Common myeloid progenitor, CD34-positive (primary cell): Measurements from ENCODE around the gene DCAKD.

Experiments
- CTCF ChIA-PET: fragments of 350-600 bp; sonication (Branson Sonifier 250); formaldehyde crosslinking; loops from one replicate; lab custom pipeline; 2021; ENCODE audit warnings: antibody characterized with exemption; lab: Charles Lee
- POLR2A ChIA-PET: fragments of 350-600 bp; sonication (Branson Sonifier 250); formaldehyde crosslinking; loops from one replicate; lab custom pipeline; 2021; ENCODE audit warnings: antibody characterized with exemption; lab: Charles Lee
- DNase-seq, 3 donors: peaks; one replicate each; pipeline versions ENCODE4 v3.0.0 to v3.0.0-alpha.2; 2013
- H3K27ac ChIP-seq, 2 experiments: 1 replicate in 1 of 2; 2 replicates in 1 of 2; pipeline ENCODE4 v1.7.0; 2013; ENCODE audit warnings: inconsistent platforms in 2 of 2, low read length in 2 of 2, mild to moderate bottlenecking in 2 of 2, low read depth in 1 of 2, moderate library complexity in 1 of 2; ENCODE audit not compliant: severe bottlenecking in 2 of 2, insufficient read depth in 1 of 2, poor library complexity in 1 of 2
- H3K27me3 ChIP-seq, 5 experiments: replicated peaks in 2 of 5; 1 replicate in 3 of 5; 2 replicates in 2 of 5; pipeline versions ENCODE4 v1.6.1 to v1.7.0; 2013; ENCODE audit warnings: low read length in 4 of 5, mild to moderate bottlenecking in 2 of 5, moderate library complexity in 2 of 5, inconsistent platforms in 1 of 5; ENCODE audit not compliant: insufficient read depth in 5 of 5, control insufficient read depth in 4 of 5
- H3K36me3 ChIP-seq, 4 experiments: 1 replicate in 2 of 4; 2 replicates in 2 of 4; pipeline versions ENCODE4 v1.6.1 to v1.7.0; 2013; ENCODE audit warnings: low read length in 3 of 4, control low read depth in 1 of 4, mild to moderate bottlenecking in 1 of 4; ENCODE audit not compliant: control insufficient read depth in 4 of 4, insufficient read depth in 4 of 4
- H3K4me1 ChIP-seq, 4 experiments: 1 replicate in 3 of 4; 2 replicates in 1 of 4; pipeline versions ENCODE4 v1.6.1 to v1.7.1; 2013; ENCODE audit warnings: low read length in 3 of 4, mild to moderate bottlenecking in 3 of 4, control low read depth in 1 of 4, inconsistent platforms in 1 of 4, moderate library complexity in 1 of 4; ENCODE audit not compliant: control insufficient read depth in 4 of 4, insufficient read depth in 4 of 4; ENCODE audit errors: control extremely low read depth in 1 of 4
- H3K4me3 ChIP-seq, 7 experiments: 1 replicate in 4 of 7; 2 replicates in 3 of 7; pipeline versions ENCODE4 v1.5.1 to v1.7.0; 2013; ENCODE audit warnings: mild to moderate bottlenecking in 7 of 7, low read length in 6 of 7, moderate library complexity in 6 of 7, inconsistent platforms in 2 of 7, low read depth in 2 of 7, control low read depth in 1 of 7; ENCODE audit not compliant: insufficient read depth in 4 of 7, control insufficient read depth in 1 of 7; ENCODE audit errors: extremely low read depth in 1 of 7
- H3K9me3 ChIP-seq, 5 experiments: 1 replicate in 4 of 5; 2 replicates in 1 of 5; pipeline versions ENCODE4 v1.6.1 to v1.7.1; 2013; ENCODE audit warnings: low read length in 4 of 5, mild to moderate bottlenecking in 2 of 5, inconsistent platforms in 1 of 5, low read depth in 1 of 5, moderate library complexity in 1 of 5; ENCODE audit not compliant: control insufficient read depth in 4 of 5, insufficient read depth in 2 of 5; ENCODE audit errors: control extremely low read depth in 1 of 5
- WGBS: methylation state at CpG from one replicate; pipeline ENCODE4 v1.1.5; 2013; ENCODE audit not compliant: insufficient coverage; 5-methylcytosine and 5-hydroxymethylcytosine counted together

The DCAKD gene

GRCh38 chr17:45016237-45016636 lies 35.2 kb downstream of the DCAKD start:
- ChIA-PET CTCF (no interaction called here), POLR2A (no interaction called here)
- WGBS, result 82% methylated on average over 3 of the region's 7 CpGs
- H3K27me3 ChIP-seq, result peaks cover 5 to 41% (median 22%) of the 10 kb centered on the region in 5 experiments
- H3K36me3 ChIP-seq, result no peaks in the 10 kb centered on the region
- no peaks in the 10 kb centered on the region for H3K9me3 ChIP-seq
- H3K27ac ChIP-seq, result no peak overlapping the region
- peaks cover 0 to 18% (median 14%) of the 10 kb centered on the region in 4 experiments for H3K4me1 ChIP-seq
- no peak for DNase-seq
- H3K4me3 ChIP-seq, result no peak overlapping the region

DNA sequence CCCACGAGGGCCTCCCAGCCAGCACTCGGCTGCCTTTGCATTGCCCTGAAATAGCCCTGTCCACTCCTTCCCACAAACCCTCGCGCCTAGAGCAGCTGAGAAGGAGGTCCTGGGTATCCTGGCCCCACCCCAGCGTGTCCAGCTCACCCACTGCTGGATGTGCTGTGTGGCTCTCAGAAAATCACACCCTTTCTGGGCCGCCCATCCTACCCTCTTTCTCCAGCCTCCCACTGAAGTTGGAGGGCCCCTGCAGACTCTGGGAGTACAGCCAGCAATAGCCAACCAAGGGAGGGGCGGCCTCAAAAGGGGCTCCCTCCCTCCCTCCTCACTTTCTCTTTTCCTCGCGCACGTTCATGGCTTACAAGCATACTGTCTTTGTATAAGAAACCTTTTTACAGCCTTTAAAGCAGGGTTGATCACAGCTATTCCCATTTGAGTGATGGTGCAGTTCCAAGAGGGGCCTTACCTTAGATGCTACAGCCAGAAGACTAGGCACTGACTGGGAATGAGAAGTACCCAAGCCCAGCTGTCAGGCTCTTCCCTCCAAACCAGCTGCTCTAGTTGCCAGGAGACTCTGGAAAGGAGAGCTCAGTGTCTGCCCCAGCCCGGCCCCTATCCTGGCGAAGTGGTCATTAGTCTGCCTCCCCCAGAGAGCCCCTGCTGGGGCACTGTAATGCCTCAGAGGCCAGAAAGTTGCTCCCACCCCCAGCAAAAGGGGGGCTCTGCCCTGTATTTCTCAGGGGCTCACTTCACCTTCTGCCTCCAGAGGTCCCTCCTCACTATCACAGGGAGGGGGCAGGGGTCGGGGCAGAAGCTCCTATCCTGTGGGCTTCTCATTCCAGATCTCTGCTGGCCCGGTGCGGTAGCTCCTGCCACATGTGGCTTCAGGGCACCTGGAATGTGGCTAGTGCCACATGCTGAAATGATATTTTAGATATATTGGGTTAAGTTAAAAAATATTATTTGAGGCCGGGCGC lies 38.1 kb downstream of the DCAKD start:
- DNase-seq, result no peak
- Histone ChIP-seq H3K9me3 (no peaks in the 10 kb centered on the region), H3K36me3 (no peaks in the 10 kb centered on the region), H3K27me3 (peaks cover 0 to 13% (median 10%) of the 10 kb centered on the region in 5 experiments), H3K4me3 (no peak overlapping the region), H3K4me1 (peaks cover 0 to 2% (median 0%) of the 10 kb centered on the region in 4 experiments), H3K27ac (no peak overlapping the region)
- WGBS, result 92% methylated on average over 9 of the region's 17 CpGs
- ChIA-PET POLR2A (no interaction called here), CTCF (interaction anchor here (1.7 to 2.0 kb wide), 2 partner anchors 9 to 93 kb away, joined by 5 to 6 read pairs; no protein-coding TSS in a partner anchor)

GRCh38 chr17:45011767-45012166 lies 39.7 kb downstream of the DCAKD start:
- no peak overlapping the region for H3K4me3 ChIP-seq
- DNase-seq, result no peak
- no peaks in the 10 kb centered on the region for H3K9me3 ChIP-seq
- WGBS, result 100% methylated on average over 1 of the region's 1 CpG
- peaks cover 0 to 9% (median 3%) of the 10 kb centered on the region in 5 experiments for H3K27me3 ChIP-seq
- H3K4me1 ChIP-seq, result no peaks in the 10 kb centered on the region
- ChIA-PET POLR2A (no interaction called here), CTCF (no interaction called here)
- no peaks in the 10 kb centered on the region for H3K36me3 ChIP-seq
- H3K27ac ChIP-seq, result no peak overlapping the region

GRCh38 chr17:45009676-45010467 lies 41.6 kb downstream of the DCAKD start:
- H3K9me3 ChIP-seq, result no peaks in the 10 kb centered on the region
- no peaks in the 10 kb centered on the region for H3K4me1 ChIP-seq
- CTCF ChIA-PET, result interaction anchor here (0.5 to 2.3 kb wide), 4 partner anchors 10 to 139 kb away, joined by 3 to 10 read pairs (median 3); no protein-coding TSS in a partner anchor
- no peak for DNase-seq
- H3K4me3 ChIP-seq, result no peak overlapping the region
- peaks cover 0 to 13% (median 0%) of the 10 kb centered on the region in 5 experiments for H3K27me3 ChIP-seq
- POLR2A ChIA-PET, result no interaction called here
- no peak overlapping the region for H3K27ac ChIP-seq
- 97% methylated on average over 8 of the region's 13 CpGs for WGBS
- no peaks in the 10 kb centered on the region for H3K36me3 ChIP-seq

GRCh38 chr17:45008216-45008615 lies 43.2 kb downstream of the DCAKD start:
- no peak overlapping the region for H3K4me3 ChIP-seq
- ChIA-PET CTCF (interaction anchor here (0.8 kb wide), 1 partner anchor 13 kb away, joined by 4 read pairs; no protein-coding TSS in a partner anchor), POLR2A (no interaction called here)
- DNase-seq, result no peak
- no peaks in the 10 kb centered on the region for H3K4me1 ChIP-seq
- H3K27ac ChIP-seq, result no peak overlapping the region
- 89% methylated on average over 10 of the region's 10 CpGs for WGBS
- peaks cover 0 to 22% (median 0%) of the 10 kb centered on the region in 5 experiments for H3K27me3 ChIP-seq
- no peaks in the 10 kb centered on the region for H3K36me3 ChIP-seq
- H3K9me3 ChIP-seq, result no peaks in the 10 kb centered on the region

- Histone ChIP-seq H3K4me1 (no peaks in the 10 kb centered on the region), H3K4me3 (no peak overlapping the region), H3K9me3 (no peaks in the 10 kb centered on the region), H3K36me3 (no peaks in the 10 kb centered on the region), H3K27ac (no peak overlapping the region), H3K27me3 (peaks cover 0 to 24% (median 0%) of the 10 kb centered on the region in 5 experiments)
- no peak for DNase-seq
- ChIA-PET POLR2A (no interaction called here), CTCF (no interaction called here)
- 91% methylated on average over 2 of the region's 10 CpGs for WGBS
These were observed 44.4 kb downstream of the DCAKD start for GRCh38 chr17:45006927-45007461.
